ENCODE measurements around the gene PHF12.

PHF12 gene

DNA sequence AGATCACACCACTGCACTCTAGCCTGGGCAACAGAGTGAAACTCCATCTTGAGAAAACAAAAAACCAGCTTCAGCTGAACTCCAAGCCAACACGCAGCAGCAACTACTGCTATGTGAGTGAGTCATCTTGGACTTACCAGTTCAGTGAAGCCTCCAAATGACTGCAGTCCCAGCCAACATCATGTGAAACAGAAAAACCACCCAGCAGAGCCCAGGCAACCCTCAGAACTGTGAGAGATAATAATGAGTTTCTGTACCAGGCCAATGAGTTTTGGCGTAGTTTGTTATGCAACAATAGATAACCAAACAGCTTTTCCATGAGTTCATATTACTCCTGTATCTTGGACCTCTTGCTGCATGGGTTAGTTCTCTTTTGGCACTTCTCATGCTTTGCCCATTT, 23.3 kb downstream of the PHF12 start:
- H3K36me3 ChIP-seq: peaks cover 9 to 26% (median 20%) of the 10 kb centered on the region in 3 donors
- no peak overlapping the region for H3K27ac ChIP-seq
- peaks cover 0 to 5% (median 0%) of the 10 kb centered on the region in 3 donors for H3K9me3 ChIP-seq
- no peaks in the 10 kb centered on the region for H3K27me3 ChIP-seq
- no peak for DNase-seq
- no peak overlapping the region for H3K4me3 ChIP-seq
- peaks cover 0 to 21% (median 6%) of the 10 kb centered on the region in 4 donors for H3K4me1 ChIP-seq
- TF ChIP-seq, protein P1, sequence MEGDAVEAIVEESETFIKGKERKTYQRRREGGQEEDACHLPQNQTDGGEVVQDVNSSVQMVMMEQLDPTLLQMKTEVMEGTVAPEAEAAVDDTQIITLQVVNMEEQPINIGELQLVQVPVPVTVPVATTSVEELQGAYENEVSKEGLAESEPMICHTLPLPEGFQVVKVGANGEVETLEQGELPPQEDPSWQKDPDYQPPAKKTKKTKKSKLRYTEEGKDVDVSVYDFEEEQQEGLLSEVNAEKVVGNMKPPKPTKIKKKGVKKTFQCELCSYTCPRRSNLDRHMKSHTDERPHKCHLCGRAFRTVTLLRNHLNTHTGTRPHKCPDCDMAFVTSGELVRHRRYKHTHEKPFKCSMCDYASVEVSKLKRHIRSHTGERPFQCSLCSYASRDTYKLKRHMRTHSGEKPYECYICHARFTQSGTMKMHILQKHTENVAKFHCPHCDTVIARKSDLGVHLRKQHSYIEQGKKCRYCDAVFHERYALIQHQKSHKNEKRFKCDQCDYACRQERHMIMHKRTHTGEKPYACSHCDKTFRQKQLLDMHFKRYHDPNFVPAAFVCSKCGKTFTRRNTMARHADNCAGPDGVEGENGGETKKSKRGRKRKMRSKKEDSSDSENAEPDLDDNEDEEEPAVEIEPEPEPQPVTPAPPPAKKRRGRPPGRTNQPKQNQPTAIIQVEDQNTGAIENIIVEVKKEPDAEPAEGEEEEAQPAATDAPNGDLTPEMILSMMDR (IDR thresholded peaks at IDR 0.05): no peak
- intact Hi-C loops (cut with DNase I; ENCODE audit: low total_unique reads): no loop called here

DNA sequence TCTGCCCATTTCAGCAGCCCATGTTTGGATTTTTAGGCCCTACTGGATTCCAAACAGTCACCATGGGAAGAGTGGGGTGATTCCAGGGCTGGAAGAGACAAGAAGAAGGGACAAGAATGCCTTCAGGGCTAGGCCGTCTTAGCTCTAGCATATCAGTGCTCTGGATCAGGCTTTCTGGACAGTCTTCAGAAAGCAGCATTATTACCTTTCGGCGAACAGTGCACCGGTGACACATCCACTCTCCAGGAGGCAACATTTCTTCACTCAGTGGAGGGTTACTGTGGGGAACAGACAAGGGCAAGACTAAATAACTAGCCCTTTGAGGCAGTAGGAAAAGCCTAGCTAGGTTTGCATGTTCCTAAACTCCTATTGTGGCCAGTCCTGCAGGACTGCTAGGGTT, 24.5 kb downstream of the PHF12 start:
- H3K9me3 ChIP-seq: peaks cover 0 to 5% (median 0%) of the 10 kb centered on the region in 3 donors
- TF ChIP-seq, protein P1 (IDR thresholded peaks at IDR 0.05): no peak
- H3K4me3 ChIP-seq: no peak overlapping the region
- H3K27ac ChIP-seq: no peak overlapping the region
- no peak for DNase-seq
- H3K4me1 ChIP-seq: peaks cover 0 to 10% (median 6%) of the 10 kb centered on the region in 4 donors
- peaks cover 21 to 37% (median 33%) of the 10 kb centered on the region in 3 donors for H3K36me3 ChIP-seq
- H3K27me3 ChIP-seq: no peaks in the 10 kb centered on the region
- intact Hi-C loops (cut with DNase I; ENCODE audit: low total_unique reads): no loop called here

DNA sequence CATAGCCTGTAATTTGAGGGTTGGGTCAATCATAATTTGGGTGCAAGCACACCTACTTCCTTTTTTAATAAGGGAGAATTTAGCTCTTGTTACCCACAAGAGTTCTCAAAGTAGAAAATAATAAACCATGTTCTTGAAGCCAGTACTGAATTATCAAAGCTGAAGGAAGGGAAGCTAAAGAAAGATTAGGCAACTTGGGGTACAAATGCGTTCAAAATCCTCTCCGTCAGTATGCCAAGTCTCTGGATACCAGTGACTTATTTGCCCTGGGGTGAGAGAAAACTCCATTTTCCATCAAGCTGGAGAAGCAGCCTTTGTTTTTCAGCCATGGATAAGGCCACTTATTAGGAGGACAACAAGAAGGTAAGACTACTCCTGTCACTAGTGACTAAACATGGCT, 25.0 kb downstream of the PHF12 start:
- Histone ChIP-seq H3K27me3 (no peaks in the 10 kb centered on the region), H3K36me3 (peaks cover 24 to 41% (median 37%) of the 10 kb centered on the region in 3 donors), H3K9me3 (peaks cover 0 to 5% (median 0%) of the 10 kb centered on the region in 3 donors), H3K4me1 (peaks cover 0 to 10% (median 6%) of the 10 kb centered on the region in 4 donors), H3K4me3 (no peak overlapping the region), H3K27ac (no peak overlapping the region)
- intact Hi-C loops (cut with DNase I; ENCODE audit: low total_unique reads): no loop called here
- TF ChIP-seq, protein P1 (IDR thresholded peaks at IDR 0.05): no peak
- DNase-seq: no peak

DNA sequence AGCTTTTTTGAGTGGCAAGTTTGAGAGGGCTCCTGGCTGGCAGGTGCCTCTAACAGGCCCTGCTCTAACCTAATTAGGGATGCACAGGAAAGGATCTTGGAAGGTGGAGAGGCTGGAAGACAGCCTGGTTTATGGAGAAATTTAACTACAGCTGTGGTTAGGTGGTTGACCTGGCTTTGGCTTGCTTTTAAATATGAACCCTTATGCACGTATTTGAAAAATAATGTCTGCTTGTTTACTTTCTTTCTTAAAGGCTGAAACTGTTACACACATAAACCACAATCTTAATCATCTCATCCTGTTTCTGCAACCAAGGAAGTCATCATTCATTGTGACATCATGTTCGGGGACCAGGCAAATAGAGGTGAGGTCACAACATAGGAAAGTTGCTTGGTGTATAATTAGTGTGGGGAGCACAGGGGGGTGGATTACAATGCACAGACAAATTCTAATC, 25.4 kb downstream of the PHF12 start:
- Histone ChIP-seq H3K4me1 (peaks cover 0 to 10% (median 6%) of the 10 kb centered on the region in 4 donors), H3K36me3 (peaks cover 28 to 45% (median 42%) of the 10 kb centered on the region in 3 donors), H3K9me3 (peaks cover 0 to 5% (median 0%) of the 10 kb centered on the region in 3 donors), H3K27me3 (no peaks in the 10 kb centered on the region), H3K4me3 (no peak overlapping the region), H3K27ac (no peak overlapping the region)
- intact Hi-C loops (cut with DNase I; ENCODE audit: low total_unique reads): no loop called here
- DNase-seq: no peak
- TF ChIP-seq, protein P1 (IDR thresholded peaks at IDR 0.05): no peak

DNA sequence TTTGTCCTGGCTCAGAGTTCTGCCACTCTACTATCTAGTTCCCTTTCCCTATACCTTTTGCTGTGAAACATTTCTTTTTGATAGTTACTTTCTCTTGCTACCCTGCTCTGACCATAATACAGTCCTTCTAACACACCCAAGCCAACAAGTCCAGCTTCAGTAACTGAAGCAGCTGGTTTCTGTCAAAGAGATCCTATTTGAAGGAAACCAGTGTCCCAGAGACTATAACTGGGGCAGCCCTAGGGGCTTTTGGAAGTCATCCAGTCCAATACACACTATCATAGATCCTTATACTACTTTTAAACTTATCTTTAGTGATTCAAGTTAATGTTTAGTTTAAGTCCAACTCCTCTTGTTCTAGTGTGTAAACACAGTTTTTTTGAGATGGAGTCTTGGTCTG, 31.1 kb downstream of the PHF12 start:
- H3K27me3 ChIP-seq: no peaks in the 10 kb centered on the region
- H3K36me3 ChIP-seq: peaks cover 85 to 89% (median 87%) of the 10 kb centered on the region in 3 donors
- H3K27ac ChIP-seq: no peak overlapping the region
- no peaks in the 10 kb centered on the region for H3K9me3 ChIP-seq
- DNase-seq: no peak
- no peaks in the 10 kb centered on the region for H3K4me1 ChIP-seq
- intact Hi-C loops (cut with DNase I; ENCODE audit: low total_unique reads): no loop called here
- TF ChIP-seq, protein P1 (IDR thresholded peaks at IDR 0.05): no peak
- no peak overlapping the region for H3K4me3 ChIP-seq

DNA sequence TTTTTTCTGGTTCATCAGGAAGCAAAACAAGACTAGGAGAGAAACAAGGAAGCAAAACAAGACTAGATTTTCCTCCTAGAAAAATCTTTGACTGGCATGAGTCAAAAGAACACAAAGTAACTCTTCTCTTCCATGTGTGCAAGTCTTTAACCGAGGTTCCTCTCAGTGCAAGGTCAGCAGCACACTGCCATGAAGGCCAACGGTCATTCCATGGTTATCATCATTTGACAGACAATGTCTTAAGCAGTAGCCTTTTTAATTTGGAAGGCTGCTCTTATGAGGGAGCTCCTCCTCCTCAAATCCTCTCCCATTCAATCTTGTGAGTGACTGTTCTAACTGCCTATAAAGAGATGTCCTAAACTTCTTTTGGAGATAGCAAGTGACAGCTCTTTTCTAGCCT, 33.0 kb downstream of the PHF12 start:
- TF ChIP-seq, protein P1 (IDR thresholded peaks at IDR 0.05): no peak
- H3K27me3 ChIP-seq: no peaks in the 10 kb centered on the region
- intact Hi-C loops (cut with DNase I; ENCODE audit: low total_unique reads): loop anchor here (5.0 kb wide), 1 partner anchor 156 kb away; no protein-coding TSS in a partner anchor
- DNase-seq: no peak
- H3K9me3 ChIP-seq: no peaks in the 10 kb centered on the region
- no peak overlapping the region for H3K4me3 ChIP-seq
- H3K27ac ChIP-seq: no peak overlapping the region
- H3K4me1 ChIP-seq: no peaks in the 10 kb centered on the region
- peaks cover 91 to 98% (median 95%) of the 10 kb centered on the region in 3 donors for H3K36me3 ChIP-seq
